ENCODE results near the gene SNRNP35. TPM values are rescaled to one million over a fixed set of nuclear protein-coding genes. Genes with fewer than 3 reads are reported as not detected.

The SNRNP35 gene
- total and polyA plus RNA-seq, 9 of the 15 experiments (the other 6 are each of a cell fraction or from before 2014, with no cell fraction given) = 17.7 to 41.0 (median 25.5) TPM

GRCh38 chr12:123436017-123436964, 21.6 kb upstream of the SNRNP35 start, which contains the start of gene RILPL2 (continued):
- TF ChIP-seq BCLAF1 (IDR thresholded peaks at IDR 0.05; ENCODE audit: borderline replicate concordance in 1 of 2, control insufficient read depth in 1 of 2, low read depth in 2 of 2, low read length in 1 of 2) (no peak), MAX (CRISPR knock-in tag; IDR thresholded peaks at IDR 0.05) (peak; percentile 70), PRMT5 (CRISPR knock-in tag; IDR thresholded peaks at IDR 0.05) (no peak), HEY1 (CRISPR knock-in tag; IDR thresholded peaks at IDR 0.05; ENCODE audit: borderline replicate concordance) (no peak), ARID3A (IDR thresholded peaks at IDR 0.05; ENCODE audit: borderline replicate concordance, low read depth, low read length) (no peak), ELK1 (CRISPR knock-in tag; IDR thresholded peaks at IDR 0.05) (no peak), SMAD3 (CRISPR knock-in tag; conservative IDR thresholded peaks at IDR 0.05) (no peak), DPF2 (IDR thresholded peaks at IDR 0.05) (no peak), ID3 (CRISPR knock-in tag; IDR thresholded peaks at IDR 0.05) (no peak), ID3 (tag; IDR thresholded peaks at IDR 0.05) (0 out of 2 replicates have a peak, but pooled peaks have one; percentile 10), ATF1 (CRISPR knock-in tag; IDR thresholded peaks at IDR 0.05) (no peak), ATF1 (tag; IDR thresholded peaks at IDR 0.05) (peak; percentile 40; the same call in 1 of the 2 replicates), ZNF609 (CRISPR knock-in tag; IDR thresholded peaks at IDR 0.05; ENCODE audit: borderline replicate concordance) (no peak)

Measured in K562 (cell line).